ENCODE results near the gene CLSTN2. TPM values are rescaled to one million over a fixed set of nuclear protein-coding genes. Genes with fewer than 3 reads are reported as not detected.

The CLSTN2 gene
- total RNA-seq, 1 experiment from 2014 or later = not detected

DNA sequence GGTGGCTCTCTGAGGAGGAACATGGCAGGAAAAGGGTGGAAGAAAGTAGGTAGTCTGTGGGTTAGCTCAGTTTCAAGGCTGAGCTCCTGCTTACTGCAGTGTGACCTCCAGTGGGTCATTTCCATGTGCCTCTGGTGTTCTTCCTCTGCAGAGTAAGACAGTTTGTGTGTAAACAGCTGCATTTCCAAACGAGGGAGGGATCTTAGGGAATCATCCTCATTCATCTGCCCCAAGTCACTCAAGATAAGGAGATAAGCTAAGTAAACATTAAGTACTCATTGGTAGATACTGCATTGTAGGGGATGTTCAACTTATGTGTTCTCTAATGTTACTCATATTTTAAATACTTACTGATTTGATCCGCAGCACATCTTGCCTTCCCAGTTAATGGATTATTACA, 83.6 kb downstream of the CLSTN2 start:
- Histone ChIP-seq H3K27ac (no peak overlapping the region), H3F3A (ENCODE audit: insufficient read depth, low read depth) (no peaks in the 10 kb centered on the region), H3K9me3 (ENCODE audit: insufficient read depth, low read depth) (no peaks in the 10 kb centered on the region), H2AFZ (no peak overlapping the region), H3K79me2 (ENCODE audit: low read depth) (no peaks in the 10 kb centered on the region), H3K4me2 (no peak overlapping the region), H3K9me2 (ENCODE audit: insufficient read depth) (no peaks in the 10 kb centered on the region), H4K20me1 (ENCODE audit: insufficient read depth) (no peaks in the 10 kb centered on the region), H3K36me3 (ENCODE audit: low read depth) (no peaks in the 10 kb centered on the region), H3K4me1 (replicated peaks; ENCODE audit: insufficient read depth) (no peaks in the 10 kb centered on the region), H3K27me3 (ENCODE audit: insufficient read depth, low read depth) (no peaks in the 10 kb centered on the region), H3K4me3 (no peak overlapping the region)
- ChIA-PET CTCF (no interaction called here), POLR2A (ENCODE audit: unreplicated experiment) (no interaction called here)
- DNase-seq = no peak
- BruUV-seq (replicated peaks) = no TSS peak
- TF ChIP-seq, protein P1, sequence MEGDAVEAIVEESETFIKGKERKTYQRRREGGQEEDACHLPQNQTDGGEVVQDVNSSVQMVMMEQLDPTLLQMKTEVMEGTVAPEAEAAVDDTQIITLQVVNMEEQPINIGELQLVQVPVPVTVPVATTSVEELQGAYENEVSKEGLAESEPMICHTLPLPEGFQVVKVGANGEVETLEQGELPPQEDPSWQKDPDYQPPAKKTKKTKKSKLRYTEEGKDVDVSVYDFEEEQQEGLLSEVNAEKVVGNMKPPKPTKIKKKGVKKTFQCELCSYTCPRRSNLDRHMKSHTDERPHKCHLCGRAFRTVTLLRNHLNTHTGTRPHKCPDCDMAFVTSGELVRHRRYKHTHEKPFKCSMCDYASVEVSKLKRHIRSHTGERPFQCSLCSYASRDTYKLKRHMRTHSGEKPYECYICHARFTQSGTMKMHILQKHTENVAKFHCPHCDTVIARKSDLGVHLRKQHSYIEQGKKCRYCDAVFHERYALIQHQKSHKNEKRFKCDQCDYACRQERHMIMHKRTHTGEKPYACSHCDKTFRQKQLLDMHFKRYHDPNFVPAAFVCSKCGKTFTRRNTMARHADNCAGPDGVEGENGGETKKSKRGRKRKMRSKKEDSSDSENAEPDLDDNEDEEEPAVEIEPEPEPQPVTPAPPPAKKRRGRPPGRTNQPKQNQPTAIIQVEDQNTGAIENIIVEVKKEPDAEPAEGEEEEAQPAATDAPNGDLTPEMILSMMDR (conservative IDR thresholded peaks at IDR 0.05) = no peak
- TF ChIP-seq EZH2 (IDR thresholded peaks at IDR 0.05; ENCODE audit: low read depth) = no peak
- intact Hi-C loops (cut with micrococcal nuclease; ENCODE audit: unreplicated experiment) = no loop called here

DNA sequence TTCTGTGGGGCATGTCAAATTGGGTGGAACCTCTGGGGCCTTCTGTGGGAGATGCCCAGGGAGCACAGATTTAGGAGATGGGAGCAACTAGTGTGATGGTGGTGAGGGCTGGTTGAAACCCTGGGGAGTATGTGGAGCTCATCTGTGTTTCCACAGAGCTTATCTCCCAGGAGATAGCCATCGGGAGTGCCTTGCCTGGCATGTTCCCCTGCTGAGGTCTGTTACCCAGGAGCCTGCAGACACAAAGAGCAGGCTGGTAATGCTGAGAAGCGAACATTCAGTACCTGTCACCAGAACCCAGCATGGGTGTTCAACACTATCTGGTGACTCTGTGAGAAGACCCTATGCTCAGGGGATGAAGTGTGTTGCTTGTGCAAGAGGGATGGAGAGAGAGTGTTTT, 85.0 kb downstream of the CLSTN2 start:
- Histone ChIP-seq H3K9me2 (ENCODE audit: insufficient read depth) (no peaks in the 10 kb centered on the region), H3K27ac (no peak overlapping the region), H3K27me3 (ENCODE audit: insufficient read depth, low read depth) (no peaks in the 10 kb centered on the region), H4K20me1 (ENCODE audit: insufficient read depth) (no peaks in the 10 kb centered on the region), H3K9me3 (ENCODE audit: insufficient read depth, low read depth) (no peaks in the 10 kb centered on the region), H3K79me2 (ENCODE audit: low read depth) (no peaks in the 10 kb centered on the region), H2AFZ (no peak overlapping the region), H3K4me1 (replicated peaks; ENCODE audit: insufficient read depth) (no peaks in the 10 kb centered on the region), H3F3A (ENCODE audit: insufficient read depth, low read depth) (no peaks in the 10 kb centered on the region), H3K36me3 (ENCODE audit: low read depth) (no peaks in the 10 kb centered on the region), H3K4me3 (no peak overlapping the region), H3K4me2 (no peak overlapping the region)
- CTCF ChIA-PET = no interaction called here
- intact Hi-C loops (cut with micrococcal nuclease; ENCODE audit: unreplicated experiment) = no loop called here
- no TSS peak for BruUV-seq (replicated peaks)
- TF ChIP-seq, protein P1 (conservative IDR thresholded peaks at IDR 0.05) = no peak
- no peak for TF ChIP-seq EZH2 (IDR thresholded peaks at IDR 0.05; ENCODE audit: low read depth)
- no peak for DNase-seq
- POLR2A ChIA-PET (ENCODE audit: unreplicated experiment) = no interaction called here

DNA sequence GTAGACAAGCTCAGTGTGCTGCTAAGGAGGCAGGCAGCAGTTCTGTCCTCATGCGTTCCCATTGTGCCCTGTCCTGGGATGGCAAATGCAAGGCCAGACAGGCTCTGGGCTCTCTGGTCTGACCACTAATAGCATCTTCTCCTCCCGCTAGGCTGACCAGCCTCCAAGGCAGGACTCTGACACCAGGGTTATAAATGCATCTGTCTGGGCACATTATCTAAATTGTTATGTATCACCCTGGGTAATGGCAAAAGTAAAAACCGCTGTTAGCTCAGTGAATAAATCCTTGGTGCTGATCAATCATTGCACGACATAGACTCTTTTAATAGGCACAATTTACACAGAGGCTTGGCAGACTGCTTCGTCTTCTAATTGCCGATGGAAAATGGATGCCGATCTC, 85.6 kb downstream of the CLSTN2 start:
- no peak overlapping the region for H2AFZ ChIP-seq
- no peaks in the 10 kb centered on the region for H4K20me1 ChIP-seq (ENCODE audit: insufficient read depth)
- H3K27ac ChIP-seq = no peak overlapping the region
- TF ChIP-seq, protein P1 (conservative IDR thresholded peaks at IDR 0.05) = no peak
- no peak for TF ChIP-seq EZH2 (IDR thresholded peaks at IDR 0.05; ENCODE audit: low read depth)
- H3F3A ChIP-seq (ENCODE audit: insufficient read depth, low read depth) = no peaks in the 10 kb centered on the region
- intact Hi-C loops (cut with micrococcal nuclease; ENCODE audit: unreplicated experiment) = no loop called here
- BruUV-seq (replicated peaks) = no TSS peak
- ChIA-PET CTCF (no interaction called here), POLR2A (ENCODE audit: unreplicated experiment) (no interaction called here)
- no peak overlapping the region for H3K4me2 ChIP-seq
- no peaks in the 10 kb centered on the region for H3K9me2 ChIP-seq (ENCODE audit: insufficient read depth)
- DNase-seq = no peak
- no peaks in the 10 kb centered on the region for H3K36me3 ChIP-seq (ENCODE audit: low read depth)
- H3K9me3 ChIP-seq (ENCODE audit: insufficient read depth, low read depth) = no peaks in the 10 kb centered on the region
- no peaks in the 10 kb centered on the region for H3K79me2 ChIP-seq (ENCODE audit: low read depth)
- no peak overlapping the region for H3K4me3 ChIP-seq
- no peaks in the 10 kb centered on the region for H3K27me3 ChIP-seq (ENCODE audit: insufficient read depth, low read depth)
- H3K4me1 ChIP-seq (replicated peaks; ENCODE audit: insufficient read depth) = no peaks in the 10 kb centered on the region

All from PC-9 (cell line).